Endothelial cell of umbilical vein (primary cell): ENCODE measurements around the gene CORO6. TPM values are rescaled to one million over a fixed set of nuclear protein-coding genes. Genes with fewer than 3 reads are reported as not detected.

Source experiments
- BruUV-seq: library from RNA; stranded (reverse); fragments of 400-500 nt; replicated peaks from 2 replicates; lab custom pipeline; 2021; lab: Mats Ljungman, UMichigan
- CTCF ChIA-PET: fragments of 300-600, 350-600 bp; sonication (Branson Sonifier 250); formaldehyde crosslinking; loops from one replicate; lab custom pipeline; 2021; ENCODE audit warnings: antibody characterized with exemption, inconsistent platforms; lab: Charles Lee
- POLR2A ChIA-PET: fragments of 300-600, 350-600 bp; sonication (Branson Sonifier 250); formaldehyde crosslinking; loops from one replicate; lab custom pipeline; 2021; ENCODE audit warnings: antibody characterized with exemption, inconsistent platforms; lab: Charles Lee
- DNase-seq: peaks from one replicate; pipeline ENCODE4 v3.0.0-alpha.2; 2011; ENCODE audit warnings: low read depth, low spot score
- FAIRE-seq: peaks from 2 replicates; lab custom pipeline; 2011; peaks lifted over from hg19 to GRCh38; lab: Jason Lieb, UNC
- H2AFZ ChIP-seq: 2 replicates; pipeline ENCODE4 v1.6.0; 2012; ENCODE audit warnings: low read depth, low read length, control low read depth, inconsistent platforms
- H3K27ac ChIP-seq: 2 replicates; pipeline ENCODE4 v1.5.1; 2011; ENCODE audit warnings: low read depth, mild to moderate bottlenecking, control low read depth, low read length, moderate library complexity; ENCODE audit not compliant: insufficient read depth
- H3K27me3 ChIP-seq, 2 experiments: 2 replicates each; pipeline versions ENCODE4 v1.6.0 to v1.6.1; 2011; ENCODE audit warnings: low read length in 2 of 2, mixed read lengths in 1 of 2; ENCODE audit not compliant: control insufficient read depth in 2 of 2, insufficient read depth in 2 of 2
- H3K36me3 ChIP-seq, 2 experiments: 2 replicates in 1 of 2; 3 replicates in 1 of 2; pipeline ENCODE4 v1.5.1; 2011; ENCODE audit warnings: low read length in 2 of 2, mild to moderate bottlenecking in 1 of 2, moderate library complexity in 1 of 2; ENCODE audit not compliant: control insufficient read depth in 2 of 2, insufficient read depth in 2 of 2; ENCODE audit errors: extremely low read depth in 1 of 2
- H3K4me1 ChIP-seq: 3 replicates; pipeline ENCODE4 v1.5.1; 2011; ENCODE audit warnings: mild to moderate bottlenecking, low read length; ENCODE audit not compliant: control insufficient read depth, insufficient read depth; ENCODE audit errors: extremely low read depth
- H3K4me2 ChIP-seq: 2 replicates; pipeline ENCODE4 v1.6.1; 2011; ENCODE audit warnings: low read length, control low read depth, mixed read lengths; ENCODE audit not compliant: insufficient read depth
- H3K4me3 ChIP-seq, 3 experiments: fragments of 200-600 bp in 1 of 3; sonication (generic), shearing (Covaris generic) in 1 of 3; replicated peaks in 1 of 3; 2 replicates each; pipeline ENCODE4 v1.5.1; 2011 to 2016; ENCODE audit warnings: control low read depth in 3 of 3, low read length in 3 of 3, mild to moderate bottlenecking in 2 of 3, inconsistent platforms in 1 of 3, low read depth in 1 of 3, moderate library complexity in 1 of 3; ENCODE audit not compliant: insufficient read depth in 1 of 3
- H3K79me2 ChIP-seq: 2 replicates; pipeline ENCODE4 v1.6.0; 2012; ENCODE audit warnings: low read length, inconsistent platforms; ENCODE audit not compliant: control insufficient read depth, insufficient read depth
- H3K9ac ChIP-seq: replicated peaks from 2 replicates; pipeline ENCODE3; 2011; ENCODE audit warnings: low read length, control low read depth; ENCODE audit not compliant: insufficient read depth; ENCODE audit errors: extremely low read depth
- H3K9me1 ChIP-seq: replicated peaks from 3 replicates; pipeline ENCODE4 v1.6.0; 2011; ENCODE audit warnings: mild to moderate bottlenecking, low read length; ENCODE audit not compliant: control insufficient read depth, insufficient read depth; ENCODE audit errors: extremely low read depth
- H3K9me3 ChIP-seq: replicated peaks from 2 replicates; pipeline ENCODE4 v1.5.1; 2012; ENCODE audit warnings: low read length, inconsistent platforms; ENCODE audit not compliant: control insufficient read depth, insufficient read depth
- H4K20me1 ChIP-seq: replicated peaks from 2 replicates; pipeline ENCODE3; 2011; ENCODE audit warnings: mild to moderate bottlenecking, low read length; ENCODE audit not compliant: control insufficient read depth, insufficient read depth; ENCODE audit errors: extremely low read depth
- CTCF ChIP-seq, 2 donors: IDR thresholded peaks; 1 replicate in 1 of 2; 2 replicates in 1 of 2; pipeline ENCODE4 v1.5.1; 2011; ENCODE audit warnings: low read length in 2 of 2, mild to moderate bottlenecking in 2 of 2, moderate library complexity in 2 of 2, control low read depth in 1 of 2, inconsistent platforms in 1 of 2, low read depth in 1 of 2; ENCODE audit not compliant: insufficient read depth in 1 of 2; ENCODE audit errors: extremely low read depth in 1 of 2
- EZH2 ChIP-seq: IDR thresholded peaks from 2 replicates; pipeline ENCODE4 v1.6.1; 2012; ENCODE audit warnings: borderline replicate concordance, low read depth, mild to moderate bottlenecking, moderate library complexity, low read length, inconsistent platforms; ENCODE audit not compliant: severe bottlenecking
- FOS ChIP-seq: IDR thresholded peaks from 2 replicates; pipeline ENCODE4 v1.6.1; 2011; ENCODE audit warnings: mild to moderate bottlenecking, low read length, moderate library complexity, borderline replicate concordance; ENCODE audit not compliant: insufficient read depth
- GATA2 ChIP-seq: IDR thresholded peaks from 2 replicates; pipeline ENCODE4 v1.7.0; 2011; ENCODE audit warnings: low read depth, mild to moderate bottlenecking, moderate library complexity, mixed read lengths, low read length; ENCODE audit not compliant: insufficient read length, insufficient read depth
- JUN ChIP-seq: IDR thresholded peaks from 2 replicates; pipeline ENCODE4 v1.6.1; 2011; ENCODE audit warnings: borderline replicate concordance, low read depth; ENCODE audit not compliant: insufficient read length, insufficient read depth
- MAX ChIP-seq: IDR thresholded peaks from 2 replicates; pipeline ENCODE4 v1.6.1; 2011; ENCODE audit not compliant: insufficient read depth, insufficient read length
- MYC ChIP-seq: IDR thresholded peaks from one replicate; pipeline ENCODE4 v1.6.1; 2011; ENCODE audit warnings: mild to moderate bottlenecking, low read depth, low read length
- POLR2A ChIP-seq: IDR thresholded peaks from 2 replicates; pipeline ENCODE4 v1.6.1; 2012; ENCODE audit warnings: low read depth, mild to moderate bottlenecking, control low read depth, low read length
- POLR2AphosphoS5 ChIP-seq: IDR thresholded peaks from 2 replicates; pipeline ENCODE4 v1.6.1; 2012; ENCODE audit warnings: low read depth, mild to moderate bottlenecking, control low read depth, low read length, moderate library complexity; ENCODE audit not compliant: insufficient read depth
- dilution Hi-C: fragments of 300-500 bp; cut with MboI; formaldehyde crosslinking; loops from one replicate; pipeline ENCODE4 v1.15.0; 2019; ENCODE audit warnings: low sequenced_read_pairs; ENCODE audit not compliant: extremely low pct_ligation_motif_present
- intact Hi-C: fragments of 100-400 bp; cut with micrococcal nuclease; formaldehyde crosslinking; loops from one replicate; pipeline ENCODE4 v1.10.0; 2022
- polyA plus RNA-seq, 4 experiments: library from polyadenylated mRNA; depleted of rRNA in 3 of 4; stranded (reverse) in 3 of 4; unstranded in 1 of 4; fragments of >200 nt; gene quantifications; 2 replicates each; pipeline versions ENCODE4 v1.2.1 to v1.2.3, GENCODE V29; 2011 to 2012; ENCODE audit warnings: missing spikeins in 1 of 4
- total RNA-seq: library from RNA; stranded (reverse); gene quantifications from 2 replicates; pipeline ENCODE4 v1.2.3, GENCODE V29; 2021

Gene CORO6
- total and polyA plus RNA-seq, 2 donors (not counting 3 experiments of a cell fraction or from before 2014, with no cell fraction given) = 10.7 to 14.7 TPM

- Histone ChIP-seq H3K9me1 (no peaks in the 10 kb centered on the region), H3K79me2 (peaks cover 2% of the 10 kb centered on the region), H3K27me3 (no peaks in the 10 kb centered on the region), H2AFZ (no peak overlapping the region), H3K4me3 (no peak overlapping the region), H3K4me2 (no peak overlapping the region), H3K4me1 (no peaks in the 10 kb centered on the region), H3K9me3 (no peaks in the 10 kb centered on the region), H3K9ac (no peak overlapping the region), H3K36me3 (no peaks in the 10 kb centered on the region), H4K20me1 (no peaks in the 10 kb centered on the region), H3K27ac (no peak overlapping the region)
- intact Hi-C loops (no loop called here), dilution Hi-C loops (no loop called here)
- FAIRE-seq (no peak), DNase-seq (no peak)
- BruUV-seq = no TSS peak
- TF ChIP-seq MAX (no peak), EZH2 (no peak), JUN (no peak), POLR2A (no peak), POLR2AphosphoS5 (no peak), FOS (no peak), GATA2 (no peak), MYC (no peak), CTCF (IDR thresholded peaks at IDR 0.05; ENCODE audit: extremely low read depth in 1 of 2, insufficient read depth in 1 of 2, low read depth in 1 of 2, low read length in 2 of 2) (no peak)
- ChIA-PET CTCF (interaction anchor here (2.4 kb wide), 1 partner anchor 10 kb away, joined by 14 read pairs; no protein-coding TSS in a partner anchor), POLR2A (no interaction called here)
Observed at GRCh38 chr17:29603109-29603674, 19.5 kb downstream of the CORO6 start.
